ENCODE measurements around the gene IST1. TPM values are rescaled to one million over a fixed set of nuclear protein-coding genes. Genes with fewer than 3 reads are reported as not detected.

The IST1 gene
- total and polyA plus RNA-seq, 10 of the 15 experiments (the other 5 are each of a cell fraction or from before 2014, with no cell fraction given) = 97.3 to 293 (median 138) TPM

DNA sequence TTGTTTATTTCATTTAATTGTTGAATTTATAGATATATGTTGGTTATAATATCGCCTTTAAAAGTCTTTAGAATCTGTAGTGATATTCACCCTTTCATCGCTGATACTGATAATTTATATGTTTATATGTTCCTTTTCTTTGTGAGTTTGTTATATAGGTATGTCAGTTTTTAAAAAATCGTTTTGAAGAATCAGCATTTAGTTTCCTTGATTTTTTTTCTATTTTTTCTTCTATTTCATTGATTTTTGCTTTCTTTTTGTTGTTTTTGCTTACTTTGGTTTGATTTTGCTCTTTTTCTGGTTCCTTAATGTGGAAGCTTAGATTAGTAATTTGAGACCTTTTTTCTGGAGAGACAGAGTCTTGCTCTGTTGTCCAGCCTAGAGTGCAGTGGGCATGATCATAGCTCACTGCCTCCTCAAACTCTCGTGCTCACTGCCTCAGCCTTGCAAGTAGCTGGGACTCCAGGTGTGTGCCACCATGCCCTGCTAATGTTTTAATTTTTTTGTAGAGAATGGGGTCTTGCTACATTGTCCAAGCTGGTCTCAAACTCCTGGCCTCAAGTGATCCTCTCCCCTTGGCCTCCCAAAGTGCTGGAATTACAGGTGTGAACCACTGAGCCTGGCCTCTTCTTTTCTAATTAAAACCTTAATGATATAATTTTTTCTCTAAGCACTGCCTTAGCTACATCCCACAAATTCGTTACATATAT, 7.5 kb downstream of the IST1 start (continued):
- TF ChIP-seq, protein P1, sequence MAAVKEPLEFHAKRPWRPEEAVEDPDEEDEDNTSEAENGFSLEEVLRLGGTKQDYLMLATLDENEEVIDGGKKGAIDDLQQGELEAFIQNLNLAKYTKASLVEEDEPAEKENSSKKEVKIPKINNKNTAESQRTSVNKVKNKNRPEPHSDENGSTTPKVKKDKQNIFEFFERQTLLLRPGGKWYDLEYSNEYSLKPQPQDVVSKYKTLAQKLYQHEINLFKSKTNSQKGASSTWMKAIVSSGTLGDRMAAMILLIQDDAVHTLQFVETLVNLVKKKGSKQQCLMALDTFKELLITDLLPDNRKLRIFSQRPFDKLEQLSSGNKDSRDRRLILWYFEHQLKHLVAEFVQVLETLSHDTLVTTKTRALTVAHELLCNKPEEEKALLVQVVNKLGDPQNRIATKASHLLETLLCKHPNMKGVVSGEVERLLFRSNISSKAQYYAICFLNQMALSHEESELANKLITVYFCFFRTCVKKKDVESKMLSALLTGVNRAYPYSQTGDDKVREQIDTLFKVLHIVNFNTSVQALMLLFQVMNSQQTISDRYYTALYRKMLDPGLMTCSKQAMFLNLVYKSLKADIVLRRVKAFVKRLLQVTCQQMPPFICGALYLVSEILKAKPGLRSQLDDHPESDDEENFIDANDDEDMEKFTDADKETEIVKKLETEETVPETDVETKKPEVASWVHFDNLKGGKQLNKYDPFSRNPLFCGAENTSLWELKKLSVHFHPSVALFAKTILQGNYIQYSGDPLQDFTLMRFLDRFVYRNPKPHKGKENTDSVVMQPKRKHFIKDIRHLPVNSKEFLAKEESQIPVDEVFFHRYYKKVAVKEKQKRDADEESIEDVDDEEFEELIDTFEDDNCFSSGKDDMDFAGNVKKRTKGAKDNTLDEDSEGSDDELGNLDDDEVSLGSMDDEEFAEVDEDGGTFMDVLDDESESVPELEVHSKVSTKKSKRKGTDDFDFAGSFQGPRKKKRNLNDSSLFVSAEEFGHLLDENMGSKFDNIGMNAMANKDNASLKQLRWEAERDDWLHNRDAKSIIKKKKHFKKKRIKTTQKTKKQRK (IDR thresholded peaks at IDR 0.05; ENCODE audit: low read depth, low read length) = no peak
- TF ChIP-seq, protein P2, sequence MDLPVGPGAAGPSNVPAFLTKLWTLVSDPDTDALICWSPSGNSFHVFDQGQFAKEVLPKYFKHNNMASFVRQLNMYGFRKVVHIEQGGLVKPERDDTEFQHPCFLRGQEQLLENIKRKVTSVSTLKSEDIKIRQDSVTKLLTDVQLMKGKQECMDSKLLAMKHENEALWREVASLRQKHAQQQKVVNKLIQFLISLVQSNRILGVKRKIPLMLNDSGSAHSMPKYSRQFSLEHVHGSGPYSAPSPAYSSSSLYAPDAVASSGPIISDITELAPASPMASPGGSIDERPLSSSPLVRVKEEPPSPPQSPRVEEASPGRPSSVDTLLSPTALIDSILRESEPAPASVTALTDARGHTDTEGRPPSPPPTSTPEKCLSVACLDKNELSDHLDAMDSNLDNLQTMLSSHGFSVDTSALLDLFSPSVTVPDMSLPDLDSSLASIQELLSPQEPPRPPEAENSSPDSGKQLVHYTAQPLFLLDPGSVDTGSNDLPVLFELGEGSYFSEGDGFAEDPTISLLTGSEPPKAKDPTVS (IDR thresholded peaks at IDR 0.05; ENCODE audit: low read depth, low read length) = no peak
- no peak for TF ChIP-seq BACH1 (IDR thresholded peaks at IDR 0.05; ENCODE audit: borderline replicate concordance)
- no peak for TF ChIP-seq RUNX3 (IDR thresholded peaks at IDR 0.05; ENCODE audit: low read length)

DNA sequence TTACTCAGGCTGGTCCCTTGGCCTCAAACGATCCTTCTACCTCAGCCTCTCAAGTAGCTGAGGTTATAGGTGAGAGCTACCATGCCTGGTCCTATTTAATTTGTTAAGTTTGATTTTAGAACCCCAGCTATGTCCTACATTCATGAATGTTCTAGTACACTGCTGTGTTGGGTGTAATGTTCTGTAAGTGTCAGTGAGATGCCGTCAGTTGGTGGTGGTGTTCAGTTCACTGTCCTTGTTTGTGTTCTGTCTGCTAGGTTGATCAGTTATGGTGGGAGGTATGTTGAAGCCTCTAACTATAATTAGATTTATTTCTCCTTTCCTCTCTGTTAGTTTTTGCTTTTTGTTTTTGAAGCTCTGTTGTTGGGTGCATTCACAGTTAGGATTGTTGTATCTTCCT, 8.3 kb downstream of the IST1 start:
- no peak for ATAC-seq
- DNase-seq (ENCODE audit: low read depth, low spot score) = no peak
- SMC1A ChIA-PET (ENCODE audit: uncharacterized antibody, unreplicated experiment) = interaction anchor here (0.9 to 1.9 kb wide), 5 partner anchors 9 to 139 kb away, joined by 3 to 9 read pairs (median 3); partner anchors contain the start of genes AP1G1 and ZNF821
- RAD21 ChIA-PET (ENCODE audit: unreplicated experiment) = interaction anchor here (1.5 to 1.9 kb wide), 2 partner anchors 58 to 96 kb away, joined by 3 to 4 read pairs; no protein-coding TSS in a partner anchor
- Histone ChIP-seq H3K4me1 (ENCODE audit: control insufficient read depth, insufficient read depth, low read length) (peaks cover 4% of the 10 kb centered on the region; the same call in 1 of the 2 replicates), H3K4me3 (no peak overlapping the region), H4K20me1 (ENCODE audit: control insufficient read depth, insufficient read depth) (peaks cover 9% of the 10 kb centered on the region), H3K36me3 (ENCODE audit: control insufficient read depth in 2 of 2, insufficient read depth in 2 of 2, low read length in 1 of 2) (peaks cover 2 to 4% of the 10 kb centered on the region in 2 experiments), H3K27ac (ENCODE audit: control insufficient read depth, insufficient read depth) (no peak overlapping the region), H3K27me3 (replicated peaks in 1 of 2; ENCODE audit: control insufficient read depth in 2 of 2, insufficient read depth in 2 of 2, low read length in 1 of 2) (no peaks in the 10 kb centered on the region), H3K9me3 (replicated peaks; ENCODE audit: control insufficient read depth, insufficient read depth, low read length) (peaks cover 4% of the 10 kb centered on the region; the same call in 2 of the 3 replicates), H2AFZ (ENCODE audit: control insufficient read depth, low read depth, low read length) (no peak overlapping the region), H3K79me2 (ENCODE audit: control insufficient read depth, insufficient read depth, low read length) (peaks cover 91% of the 10 kb centered on the region), H3K4me2 (ENCODE audit: control insufficient read depth, insufficient read depth) (no peak overlapping the region), H3K9ac (ENCODE audit: control insufficient read depth, insufficient read depth, low read length) (no peak overlapping the region)
- no peak for TF ChIP-seq RFX5 (IDR thresholded peaks at IDR 0.05; ENCODE audit: low read depth, low read length)
- TF ChIP-seq POU2F2 (IDR thresholded peaks at IDR 0.05; ENCODE audit: borderline replicate concordance, low read depth, low read length) = no peak
- TF ChIP-seq RAD21 (IDR thresholded peaks at IDR 0.05; ENCODE audit: insufficient read depth, low read depth, low read length) = no peak
- TF ChIP-seq NR2C1 (IDR thresholded peaks at IDR 0.05) = no peak
- CTCF ChIA-PET = interaction anchor here (0.8 to 5.7 kb wide), 4 partner anchors 15 to 58 kb away, joined by 3 to 31 read pairs (median 4); no protein-coding TSS in a partner anchor
- no peak for FAIRE-seq
- POLR2A ChIA-PET = interaction anchor here (0.6 to 2.4 kb wide), 4 partner anchors 11 to 21 kb away, joined by 3 to 8 read pairs (median 4); no protein-coding TSS in a partner anchor
- intact Hi-C loops (cut with micrococcal nuclease; ENCODE audit: unreplicated experiment) = no loop called here
- WGBS (ENCODE audit: insufficient coverage, insufficient replicate concordance, low lambda C conversion rate, missing lambda C conversion rate) = 93% methylated on average over 2 of the region's 2 CpGs
- in situ Hi-C loops (cut with MboI) = no loop called here
- no TSS peak for BruUV-seq (replicated peaks)

Measured in GM12878 (cell line).